Measurements from ENCODE around the gene TOR1A. TPM values are rescaled to one million over a fixed set of nuclear protein-coding genes. Genes with fewer than 3 reads are reported as not detected.

Gene TOR1A
- polyA plus RNA-seq, 2 of the 4 experiments (the other 2 are of a cell fraction), result 54.0 to 74.9 TPM

GRCh38 chr9:129812385-129812784 lies 11.6 kb downstream of the TOR1A start:
- ChIA-PET POLR2A (no interaction called here), CTCF (interaction anchor here (1.9 to 2.5 kb wide), 2 partner anchors 10 to 29 kb away, joined by 5 to 7 read pairs; no protein-coding TSS in a partner anchor)
- TF ChIP-seq NPAS2 (CRISPR knock-in tag; IDR thresholded peaks at IDR 0.05; ENCODE audit: borderline replicate concordance), result no peak
- no peak for TF ChIP-seq KDM5A (IDR thresholded peaks at IDR 0.05)
- TF ChIP-seq MAZ (IDR thresholded peaks at IDR 0.05; ENCODE audit: borderline replicate concordance, low read depth, low read length), result no peak
- no peak for TF ChIP-seq GATA3 (IDR thresholded peaks at IDR 0.05; ENCODE audit: borderline replicate concordance)
- TF ChIP-seq FOSL2 (IDR thresholded peaks at IDR 0.05), result no peak
- no peak for TF ChIP-seq FOSL2 (CRISPR knock-in tag; IDR thresholded peaks at IDR 0.05)
- TF ChIP-seq CEBPB (IDR thresholded peaks at IDR 0.05), result no peak
- TF ChIP-seq CBX2 (IDR thresholded peaks at IDR 0.05; ENCODE audit: borderline replicate concordance, low read depth), result no peak
- TF ChIP-seq NR3C1 (IDR thresholded peaks at IDR 0.05), result no peak
- TF ChIP-seq RNF2 (IDR thresholded peaks at IDR 0.05; ENCODE audit: borderline replicate concordance, low read depth), result no peak
- TF ChIP-seq SREBF2 (IDR thresholded peaks at IDR 0.05), result no peak
- no peak for TF ChIP-seq ELK1 (IDR thresholded peaks at IDR 0.05; ENCODE audit: low read depth, low read length)
- 88% methylated on average over 8 of the region's 9 CpGs for WGBS (ENCODE audit: missing lambda C conversion rate)
- H3K4me3 ChIP-seq, result no peak overlapping the region
- peaks cover 18% of the 10 kb centered on the region for H3K4me1 ChIP-seq
- no peaks in the 10 kb centered on the region for H3K9me3 ChIP-seq
- FAIRE-seq, result no peak
- no peak overlapping the region for H3K4me2 ChIP-seq
- H3K27ac ChIP-seq, result no peak overlapping the region
- ATAC-seq, result peak in 1 of 2 experiments; percentile 7; a peak in 3 of 6 replicates
- DNase-seq (ENCODE audit: low read depth in 1 of 2, low spot score in 1 of 2), result no peak

GRCh38 chr9:129811967-129812363 lies 12.0 kb downstream of the TOR1A start:
- Histone ChIP-seq H3K27ac (no peak overlapping the region), H3K4me2 (no peak overlapping the region), H3K4me3 (no peak overlapping the region), H3K9me3 (no peaks in the 10 kb centered on the region), H3K4me1 (peaks cover 18% of the 10 kb centered on the region)
- CTCF ChIA-PET, result interaction anchor here (0.6 to 2.5 kb wide), 7 partner anchors 9 to 644 kb away, joined by 3 to 8 read pairs (median 5); partner anchors contain the start of gene TOR1B
- POLR2A ChIA-PET, result no interaction called here
- no peak for TF ChIP-seq FOSB (CRISPR knock-in tag; IDR thresholded peaks at IDR 0.05)
- 88% methylated on average over 6 of the region's 6 CpGs for WGBS (ENCODE audit: missing lambda C conversion rate)
- DNase-seq (ENCODE audit: low read depth in 1 of 2, low spot score in 1 of 2), result no peak
- FAIRE-seq, result no peak
- no peak for ATAC-seq

GRCh38 chr9:129810788-129811187 lies 13.1 kb downstream of the TOR1A start:
- H3K4me2 ChIP-seq, result peak overlapping the region; percentile 33; the same call in 2 of the 3 replicates
- ATAC-seq, result peak in 1 of 2 experiments; percentile 28; a peak in 2 of 6 replicates
- TF ChIP-seq HEYL (CRISPR knock-in tag; IDR thresholded peaks at IDR 0.05) (no peak), NFE2L2 (conservative IDR thresholded peaks at IDR 0.05; ENCODE audit: low read length) (no peak), KDM5A (IDR thresholded peaks at IDR 0.05) (no peak), BHLHE40 (IDR thresholded peaks at IDR 0.05; ENCODE audit: low read depth, low read length) (no peak), JUN (IDR thresholded peaks at IDR 0.05) (no peak)
- CTCF ChIA-PET, result interaction anchor here (1.1 to 2.5 kb wide), 5 partner anchors 21 to 643 kb away, joined by 3 to 8 read pairs (median 5); no protein-coding TSS in a partner anchor
- POLR2A ChIA-PET, result interaction anchor here (0.6 kb wide), 1 partner anchor 759 kb away, joined by 3 read pairs; no protein-coding TSS in a partner anchor
- DNase-seq (ENCODE audit: low read depth in 1 of 2, low spot score in 1 of 2), result no peak
- FAIRE-seq, result no peak
- H3K4me1 ChIP-seq, result peaks cover 18% of the 10 kb centered on the region
- WGBS (ENCODE audit: missing lambda C conversion rate), result 66% methylated on average over 6 of the region's 6 CpGs
- H3K4me3 ChIP-seq, result no peak overlapping the region
- H3K27ac ChIP-seq, result no peak overlapping the region
- no peaks in the 10 kb centered on the region for H3K9me3 ChIP-seq

GRCh38 chr9:129810116-129810515 lies 13.8 kb downstream of the TOR1A start:
- Histone ChIP-seq H3K9me3 (no peaks in the 10 kb centered on the region), H3K4me2 (no peak overlapping the region), H3K4me3 (no peak overlapping the region), H3K27ac (no peak overlapping the region), H3K4me1 (peaks cover 18% of the 10 kb centered on the region)
- 91% methylated on average over 11 of the region's 11 CpGs for WGBS (ENCODE audit: missing lambda C conversion rate)
- POLR2A ChIA-PET, result interaction anchor here (1.4 kb wide), 1 partner anchor 9 kb away, joined by 5 read pairs; no protein-coding TSS in a partner anchor
- ATAC-seq (peak in 1 of 2 experiments; percentile 8; a peak in 3 of 6 replicates), DNase-seq (ENCODE audit: low read depth in 1 of 2, low spot score in 1 of 2) (no peak), FAIRE-seq (no peak)
- CTCF ChIA-PET, result interaction anchor here (1.1 to 2.1 kb wide), 4 partner anchors 20 to 88 kb away, joined by 3 to 8 read pairs (median 5); no protein-coding TSS in a partner anchor
- TF ChIP-seq FOXS1 (CRISPR knock-in tag; IDR thresholded peaks at IDR 0.05), result no peak
- TF ChIP-seq MAX (IDR thresholded peaks at IDR 0.05), result no peak
- TF ChIP-seq HOXA7 (CRISPR knock-in tag; IDR thresholded peaks at IDR 0.05), result no peak
- TF ChIP-seq TFCP2L1 (CRISPR knock-in tag; IDR thresholded peaks at IDR 0.05), result no peak
- no peak for TF ChIP-seq EP300 (IDR thresholded peaks at IDR 0.05)
- no peak for TF ChIP-seq ESRRA (IDR thresholded peaks at IDR 0.05; ENCODE audit: borderline replicate concordance, low read length)

Data from A549 (cell line).